SK-N-MC (cell line): Measurements from ENCODE around the gene PLEKHG5.

Experiments
- DNase-seq: peaks from one replicate; pipeline ENCODE4 v3.0.0-alpha.2; 2011; ENCODE audit warnings: low read depth, low spot score
- H3K27ac ChIP-seq: fragments of 200-600 bp; sonication (generic); 2 replicates; pipeline ENCODE4 v1.5.1; 2016; ENCODE audit warnings: mixed run types
- H3K36me3 ChIP-seq: fragments of 200-600 bp; sonication (generic); 2 replicates; pipeline ENCODE4 v1.6.1; 2017; ENCODE audit warnings: antibody characterized with exemption, low read length, mixed read lengths; ENCODE audit not compliant: insufficient read depth
- H3K4me3 ChIP-seq: fragments of 200-600 bp; sonication (generic); 2 replicates; pipeline ENCODE4 v1.5.1; 2016
- H3K9ac ChIP-seq: fragments of 200-600 bp; sonication (generic); 2 replicates; pipeline ENCODE4 v1.8.0; 2017; ENCODE audit warnings: mixed run types, mixed read lengths; ENCODE audit not compliant: insufficient read length
- H3K9me3 ChIP-seq: fragments of 200-600 bp; sonication (generic); 2 replicates; pipeline ENCODE4 v1.6.1; 2017; ENCODE audit warnings: low read depth, mild to moderate bottlenecking, antibody characterized with exemption, low read length, moderate library complexity, mixed read lengths
- EZH2 ChIP-seq: fragments of 200-600 bp; sonication (generic); IDR thresholded peaks from one replicate; pipeline ENCODE4 v1.6.1; 2017; ENCODE audit warnings: antibody characterized with exemption
- FOXP2 ChIP-seq: optimal IDR thresholded peaks from 2 replicates; pipeline ENCODE3; 2011; ENCODE audit warnings: mild to moderate bottlenecking, moderate library complexity; ENCODE audit not compliant: insufficient read depth; ENCODE audit errors: extremely low read length, control extremely low read depth
- POLR2AphosphoS5 ChIP-seq: IDR thresholded peaks from 2 replicates; pipeline ENCODE4 v1.6.1; 2012; ENCODE audit warnings: mild to moderate bottlenecking, low read depth, low read length, borderline replicate concordance

PLEKHG5 gene

GRCh38 chr1:6500544-6501278, 9.2 kb upstream of the PLEKHG5 start:
- no peak overlapping the region for H3K27ac ChIP-seq
- no peaks in the 10 kb centered on the region for H3K9me3 ChIP-seq
- no peak overlapping the region for H3K4me3 ChIP-seq
- DNase-seq: no peak
- H3K9ac ChIP-seq: no peak overlapping the region
- TF ChIP-seq EZH2 (no peak), POLR2AphosphoS5 (no peak)
- H3K36me3 ChIP-seq: no peaks in the 10 kb centered on the region

GRCh38 chr1:6499296-6499695, 7.8 kb upstream of the PLEKHG5 start:
- H3K36me3 ChIP-seq: no peaks in the 10 kb centered on the region
- H3K9me3 ChIP-seq: no peaks in the 10 kb centered on the region
- H3K4me3 ChIP-seq: no peak overlapping the region
- no peak overlapping the region for H3K27ac ChIP-seq
- TF ChIP-seq FOXP2: no peak
- TF ChIP-seq POLR2AphosphoS5: no peak
- TF ChIP-seq EZH2: no peak
- no peak overlapping the region for H3K9ac ChIP-seq
- DNase-seq: no peak

DNA sequence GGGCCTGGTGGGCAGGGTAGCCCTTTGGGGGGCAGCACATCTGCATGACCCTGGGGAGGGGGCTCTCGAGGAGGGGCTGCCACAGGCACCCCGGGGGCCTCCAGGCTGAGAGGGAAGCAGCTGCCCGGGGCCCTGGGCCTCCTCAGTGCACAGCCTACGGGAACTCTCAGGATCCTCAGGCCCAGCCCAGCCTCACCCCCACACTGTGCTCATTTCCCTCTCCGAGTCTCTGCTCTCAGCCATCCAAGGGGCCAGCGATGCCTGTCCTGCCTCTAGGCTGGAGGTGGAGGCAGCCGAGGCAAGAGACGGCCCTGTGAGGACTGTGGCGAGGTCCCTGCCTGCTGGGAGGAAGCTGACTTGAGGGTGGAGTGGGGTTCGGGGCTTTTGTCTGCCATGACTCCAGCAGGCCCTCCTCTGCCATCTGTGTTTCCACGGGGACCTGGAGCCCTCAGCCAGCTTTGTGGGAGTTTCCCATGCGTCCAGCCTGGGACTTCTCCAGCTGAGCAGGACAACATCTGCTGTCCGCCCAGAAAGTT, 7.2 kb upstream of the PLEKHG5 start:
- H3K9me3 ChIP-seq: no peaks in the 10 kb centered on the region

GRCh38 chr1:6497867-6498575, 6.6 kb upstream of the PLEKHG5 start:
- no peak for TF ChIP-seq POLR2AphosphoS5
- TF ChIP-seq EZH2: no peak
- TF ChIP-seq FOXP2: no peak
- Histone ChIP-seq H3K36me3 (no peaks in the 10 kb centered on the region), H3K4me3 (peak overlapping the region; percentile 81), H3K9ac (no peak overlapping the region), H3K27ac (no peak overlapping the region), H3K9me3 (no peaks in the 10 kb centered on the region)
- DNase-seq: no peak

More for the DNA sequence above, 7.2 kb upstream of the PLEKHG5 start:
- Histone ChIP-seq H3K36me3 (no peaks in the 10 kb centered on the region), H3K27ac (no peak overlapping the region), H3K4me3 (no peak overlapping the region), H3K9ac (no peak overlapping the region)
- TF ChIP-seq FOXP2 (no peak), EZH2 (no peak), POLR2AphosphoS5 (no peak)
- DNase-seq: no peak

- Histone ChIP-seq H3K36me3 (no peaks in the 10 kb centered on the region), H3K9me3 (no peaks in the 10 kb centered on the region), H3K27ac (no peak overlapping the region), H3K9ac (peak overlapping the region; percentile 0), H3K4me3 (peak overlapping the region; percentile 81)
- no peak for DNase-seq
- no peak for TF ChIP-seq POLR2AphosphoS5
- no peak for TF ChIP-seq EZH2
- TF ChIP-seq FOXP2: no peak
Measured at GRCh38 chr1:6497215-6497866, 5.9 kb upstream of the PLEKHG5 start.

- peak overlapping the region; percentile 0 for H3K9ac ChIP-seq
- TF ChIP-seq EZH2 (no peak), POLR2AphosphoS5 (no peak), FOXP2 (no peak)
- peak overlapping the region; percentile 75 for H3K4me3 ChIP-seq
- H3K36me3 ChIP-seq: no peaks in the 10 kb centered on the region
- H3K9me3 ChIP-seq: no peaks in the 10 kb centered on the region
- no peak for DNase-seq
- no peak overlapping the region for H3K27ac ChIP-seq
Measured at GRCh38 chr1:6496890-6497214, 5.4 kb upstream of the PLEKHG5 start.

DNA sequence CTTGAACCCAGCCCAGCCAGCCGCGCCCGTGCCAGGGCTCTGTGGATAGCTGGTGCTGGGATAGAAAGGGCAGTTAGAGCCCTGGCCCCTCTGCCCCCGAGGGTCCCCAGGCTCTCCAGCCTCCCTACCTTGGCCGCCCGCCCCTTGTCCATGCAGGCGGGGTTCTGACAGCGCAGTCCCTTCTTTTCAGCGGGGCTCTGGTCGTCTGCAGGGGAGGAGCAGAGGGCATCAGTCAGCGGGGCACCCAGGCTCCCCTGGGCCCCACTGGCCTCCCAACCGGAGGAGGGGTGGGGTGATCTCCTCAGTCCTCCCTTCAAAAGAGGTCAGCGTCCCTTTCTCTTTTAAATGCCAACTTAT, 4.9 kb upstream of the PLEKHG5 start:
- H3K4me3 ChIP-seq: peak overlapping the region; percentile 75; the same call in 1 of the 2 replicates
- no peak overlapping the region for H3K27ac ChIP-seq
- H3K36me3 ChIP-seq: no peaks in the 10 kb centered on the region

DNA sequence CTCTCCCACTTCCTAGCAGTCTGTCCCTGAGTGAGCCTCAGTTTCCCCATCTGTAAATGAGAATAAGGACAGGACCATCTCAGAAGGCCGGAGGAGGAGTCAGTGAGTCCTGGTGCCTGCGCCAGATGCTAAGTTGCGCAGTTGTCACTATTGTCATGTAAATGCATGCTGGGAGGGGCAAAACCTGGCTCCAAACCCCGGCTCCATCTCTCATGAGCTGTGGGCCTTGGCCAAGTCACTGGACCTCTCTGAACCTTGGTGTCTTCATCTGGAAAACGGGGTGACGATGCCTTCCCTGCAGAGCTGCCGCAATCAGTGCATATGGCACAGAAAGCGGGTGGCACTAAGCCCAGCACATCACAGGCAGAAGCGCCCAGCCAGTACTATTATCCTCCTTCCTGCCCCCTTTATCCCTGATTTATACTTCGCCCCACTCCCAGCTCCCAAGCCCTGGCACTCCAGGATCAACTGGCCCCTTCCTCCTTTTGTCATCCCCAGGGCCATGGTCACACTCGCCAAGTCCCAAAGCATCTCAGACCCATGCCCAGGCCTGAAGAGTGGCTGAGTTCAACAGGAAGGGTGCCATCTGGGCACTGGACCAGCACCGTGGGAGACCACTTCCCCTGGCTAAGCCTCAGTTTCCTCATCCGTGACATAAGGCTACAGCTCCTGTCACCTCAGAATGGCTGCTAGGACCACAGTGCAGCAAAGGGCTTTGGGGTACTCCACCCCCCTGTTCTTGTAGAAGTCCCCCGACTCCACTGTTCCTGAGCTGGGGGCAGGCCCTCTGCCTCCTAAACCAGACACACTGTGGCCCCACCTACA, 4.3 kb upstream of the PLEKHG5 start:
- Histone ChIP-seq H3K9ac (no peak overlapping the region), H3K36me3 (no peaks in the 10 kb centered on the region), H3K27ac (no peak overlapping the region), H3K9me3 (no peaks in the 10 kb centered on the region), H3K4me3 (no peak overlapping the region)
- TF ChIP-seq FOXP2 (no peak), POLR2AphosphoS5 (no peak), EZH2 (no peak)
- DNase-seq: no peak

More for the DNA sequence above, 4.9 kb upstream of the PLEKHG5 start:
- H3K9ac ChIP-seq: no peak overlapping the region
- TF ChIP-seq FOXP2 (no peak), EZH2 (no peak), POLR2AphosphoS5 (no peak)
- no peak for DNase-seq
- no peaks in the 10 kb centered on the region for H3K9me3 ChIP-seq
